GM12892 (cell line): ENCODE data around the gene CXCL12.

Experiments used
- POLR2A ChIP-seq: IDR thresholded peaks from 2 replicates; pipeline ENCODE4 v1.6.1; 2011; ENCODE audit warnings: low read depth, low read length, control low read depth
- POLR2AphosphoS5 ChIP-seq: IDR thresholded peaks from 2 replicates; pipeline ENCODE4 v1.6.1; 2011; ENCODE audit warnings: low read depth, low read length, control low read depth
- TAF1 ChIP-seq: IDR thresholded peaks from 2 replicates; pipeline ENCODE4 v1.6.1; 2011; ENCODE audit warnings: low read depth, mild to moderate bottlenecking, control low read depth, low read length, borderline replicate concordance

DNA sequence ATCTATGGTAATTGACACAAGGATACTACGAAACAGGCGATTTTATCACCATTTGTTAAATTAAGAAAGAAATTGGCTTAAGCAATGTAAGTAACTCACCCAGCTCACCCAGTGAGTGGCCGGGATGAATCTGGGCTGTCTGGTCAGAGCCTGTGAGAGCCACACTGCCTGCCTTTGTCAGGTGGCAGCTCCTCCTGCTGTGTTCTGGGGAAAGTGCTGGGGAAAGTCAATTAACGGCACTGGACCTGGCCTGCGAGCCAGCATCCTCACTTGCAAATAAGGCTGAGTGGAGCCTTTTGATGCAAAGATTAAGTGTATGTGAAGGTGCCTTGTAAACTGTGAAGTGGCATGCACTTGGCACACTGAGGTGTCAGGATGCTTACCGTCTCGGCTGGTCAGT lies 13.4 kb upstream of the CXCL12 start:
- TF ChIP-seq POLR2A (no peak), TAF1 (no peak), POLR2AphosphoS5 (no peak)
